Epithelial cell of esophagus (primary cell): ENCODE results near the gene SHH.

Source experiments
- DNase-seq: peaks from one replicate; pipeline ENCODE4 v3.0.0; 2010; ENCODE audit warnings: low read depth
- H3K4me3 ChIP-seq: 2 replicates; pipeline ENCODE4 v1.5.1; 2011; ENCODE audit warnings: mild to moderate bottlenecking, low read length, control low read depth
- CTCF ChIP-seq: IDR thresholded peaks from 2 replicates; pipeline ENCODE4 v1.5.1; 2011; ENCODE audit warnings: low read depth, mild to moderate bottlenecking, low read length, control low read depth, inconsistent platforms; ENCODE audit not compliant: insufficient read depth; ENCODE audit errors: missing control alignments

Gene SHH

DNA sequence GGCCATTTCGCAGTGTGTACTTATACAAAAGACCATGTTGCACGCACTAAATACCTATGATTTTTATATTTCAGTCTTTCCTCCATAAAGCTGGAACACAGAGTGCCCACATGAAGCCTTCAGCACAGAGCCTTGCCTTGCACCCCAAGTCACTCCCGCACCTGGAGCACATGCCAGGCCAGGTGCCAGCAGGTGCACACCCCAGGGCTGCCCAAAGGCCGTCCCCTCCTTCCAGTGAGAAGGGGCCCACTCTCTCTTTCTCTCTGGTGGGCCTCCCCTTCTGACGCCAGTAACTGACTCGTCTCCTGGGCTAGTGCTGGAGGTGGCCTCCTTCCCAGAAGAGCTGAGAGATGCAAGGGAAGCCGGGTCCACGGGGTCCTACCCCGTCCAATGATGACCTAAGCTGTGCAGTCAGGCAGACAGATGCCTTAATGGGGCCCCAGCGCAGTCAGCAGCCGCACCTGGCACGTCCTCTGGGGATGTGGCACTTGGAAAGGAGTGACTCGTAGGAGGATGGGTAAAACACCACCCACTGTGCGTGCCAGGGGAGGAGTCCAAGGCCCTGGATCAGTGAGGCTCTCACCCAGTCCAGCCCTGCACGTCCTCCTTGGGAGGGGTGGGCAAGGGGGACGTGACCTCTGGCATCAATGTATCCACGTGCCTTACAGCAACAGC is 17.7 kb upstream of the SHH start:
- no peak for TF ChIP-seq CTCF
- no peak overlapping the region for H3K4me3 ChIP-seq
- DNase-seq = no peak

- TF ChIP-seq CTCF = no peak
- no peak overlapping the region for H3K4me3 ChIP-seq
- no peak for DNase-seq
Measured at GRCh38 chr7:155825336-155825735, 13.1 kb upstream of the SHH start.

DNA sequence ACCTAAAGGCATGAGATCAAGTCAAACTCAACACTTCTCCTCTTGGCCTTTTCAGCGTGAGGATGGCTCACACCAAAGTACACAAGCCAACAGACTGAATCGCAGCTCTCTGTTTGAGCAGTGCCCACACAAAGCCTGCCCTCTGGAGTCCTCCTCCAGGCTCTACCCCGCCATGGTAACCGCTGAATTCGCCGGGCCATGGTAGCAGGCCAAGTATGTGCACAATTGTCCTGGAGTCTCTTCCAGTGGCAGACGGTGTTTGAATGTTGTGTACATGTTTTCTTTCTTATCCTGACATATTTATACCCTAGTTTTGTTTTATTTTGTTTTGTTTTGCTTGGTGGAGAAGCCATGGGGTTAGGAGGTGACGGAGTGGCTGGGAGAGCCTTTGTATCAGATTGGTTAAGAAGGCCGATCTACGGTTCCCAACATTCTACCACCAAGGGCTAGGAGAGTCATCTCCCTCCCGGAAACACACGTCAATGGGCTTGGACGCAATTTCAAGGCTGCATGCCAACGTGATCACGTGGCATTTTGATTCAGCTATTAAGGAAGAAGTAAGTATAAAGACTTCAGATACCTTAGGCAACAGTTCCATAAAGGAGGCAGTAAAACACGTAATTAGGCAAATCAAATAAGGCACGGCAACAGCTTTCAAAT is 12.1 kb upstream of the SHH start:
- DNase-seq = no peak
- no peak for TF ChIP-seq CTCF
- no peak overlapping the region for H3K4me3 ChIP-seq

DNA sequence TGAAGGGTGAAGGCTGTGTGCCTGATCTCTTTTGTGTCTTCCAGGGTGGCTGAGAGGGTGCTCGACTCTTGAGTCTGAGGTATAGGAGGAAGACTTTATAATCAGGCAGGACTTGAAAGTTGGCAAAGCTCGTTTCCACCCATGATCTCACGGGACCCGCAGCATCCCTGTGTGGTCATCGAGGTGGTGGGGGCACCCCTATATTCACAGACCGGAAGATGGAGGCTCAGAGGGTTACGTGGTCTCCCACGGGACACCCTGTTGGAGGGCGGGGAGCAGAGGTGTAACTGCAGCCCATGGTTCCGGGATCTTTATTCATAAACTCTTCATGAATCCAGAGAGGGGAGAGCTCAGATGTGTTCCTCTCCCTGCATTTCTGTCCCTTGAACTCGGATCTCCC is 9.6 kb upstream of the SHH start:
- no peak overlapping the region for H3K4me3 ChIP-seq
- TF ChIP-seq CTCF = no peak
- no peak for DNase-seq

GRCh38 chr7:155820788-155821187 is 8.5 kb upstream of the SHH start:
- no peak overlapping the region for H3K4me3 ChIP-seq
- no peak for DNase-seq
- TF ChIP-seq CTCF = no peak

GRCh38 chr7:155820246-155820645 is 8.0 kb upstream of the SHH start:
- TF ChIP-seq CTCF = no peak
- H3K4me3 ChIP-seq = no peak overlapping the region
- no peak for DNase-seq

DNA sequence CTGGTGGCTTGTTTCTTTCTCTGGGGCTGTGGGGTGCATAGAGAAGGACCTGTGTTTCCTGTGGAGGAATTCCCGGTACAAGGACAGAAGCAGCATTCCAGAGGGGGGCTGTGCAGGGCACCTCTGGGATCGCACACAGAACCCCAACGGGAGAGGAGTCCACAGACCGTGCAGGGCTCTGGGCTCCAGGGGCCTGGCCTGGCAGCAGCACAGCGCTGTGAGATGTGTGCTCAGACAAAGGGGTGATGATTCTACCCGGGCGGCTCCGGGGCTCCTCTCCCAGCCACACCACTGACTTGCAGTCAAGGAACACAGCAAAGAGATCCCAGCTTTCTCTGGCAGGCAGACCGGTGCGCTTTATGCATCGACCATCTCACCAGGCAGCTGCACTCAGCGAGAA is 6.9 kb upstream of the SHH start:
- DNase-seq = no peak
- H3K4me3 ChIP-seq = no peak overlapping the region
- no peak for TF ChIP-seq CTCF
